Smooth muscle cell (in vitro differentiated cells): Measurements from ENCODE around the gene P2RY6. TPM values are rescaled to one million over a fixed set of nuclear protein-coding genes. Genes with fewer than 3 reads are reported as not detected.

Experiments
- DNase-seq: peaks from one replicate; lab custom pipeline; 2025; ENCODE audit not compliant: unreplicated experiment; lab: John Stamatoyannopoulos, UW
- H2AFZ ChIP-seq: fragments of 200-600 bp; sonication (generic); 2 replicates; pipeline ENCODE4 v1.6.0; 2016; ENCODE audit warnings: antibody characterized with exemption, low read depth, mild to moderate bottlenecking
- H3F3A ChIP-seq: fragments of 200-600 bp; sonication (generic); 2 replicates; pipeline ENCODE4 v1.6.0; 2017; ENCODE audit warnings: antibody characterized with exemption, low read depth
- H3K27ac ChIP-seq: fragments of 200-600 bp; sonication (generic); 2 replicates; pipeline ENCODE4 v1.5.1; 2016; ENCODE audit warnings: low read depth, mild to moderate bottlenecking
- H3K27me3 ChIP-seq: fragments of 200-600 bp; sonication (generic); 2 replicates; pipeline ENCODE4 v1.6.1; 2016; ENCODE audit warnings: low read depth, mild to moderate bottlenecking
- H3K36me3 ChIP-seq: fragments of 200-600 bp; sonication (generic); 2 replicates; pipeline ENCODE4 v1.5.1; 2016; ENCODE audit warnings: low read depth
- H3K4me1 ChIP-seq: fragments of 200-600 bp; sonication (generic); 2 replicates; pipeline ENCODE4 v1.5.1; 2016; ENCODE audit warnings: low read depth
- H3K4me2 ChIP-seq: fragments of 200-600 bp; sonication (generic); 2 replicates; pipeline ENCODE4 v1.6.0; 2016; ENCODE audit warnings: mild to moderate bottlenecking
- H3K4me3 ChIP-seq: fragments of 200-600 bp; sonication (generic); 2 replicates; pipeline ENCODE4 v1.5.1; 2016; ENCODE audit warnings: mild to moderate bottlenecking
- H3K79me2 ChIP-seq: fragments of 200-600 bp; sonication (generic); 2 replicates; pipeline ENCODE4 v1.6.0; 2016; ENCODE audit warnings: low read depth, mild to moderate bottlenecking
- H3K9ac ChIP-seq: fragments of 200-600 bp; sonication (generic); 2 replicates; pipeline ENCODE4 v1.6.0; 2016; ENCODE audit warnings: low read depth
- H3K9me3 ChIP-seq: fragments of 200-600 bp; sonication (generic); replicated peaks from 2 replicates; pipeline ENCODE4 v1.5.1; 2016; ENCODE audit warnings: low read depth
- H4K20me1 ChIP-seq: fragments of 200-600 bp; sonication (generic); 2 replicates; pipeline ENCODE4 v1.6.0; 2016; ENCODE audit warnings: low read depth
- CTCF ChIP-seq: fragments of 200-600 bp; sonication (generic); IDR thresholded peaks from 2 replicates; pipeline ENCODE4 v1.5.1; 2017; ENCODE audit warnings: borderline replicate concordance, mild to moderate bottlenecking, antibody characterized with exemption; ENCODE audit not compliant: insufficient read depth, poor library complexity, severe bottlenecking
- WGBS: methylation state at CpG from one replicate; pipeline ENCODE4 v1.1.7; 2016; ENCODE audit warnings: low lambda C conversion rate; 5-methylcytosine and 5-hydroxymethylcytosine counted together
- polyA plus RNA-seq: library from polyadenylated mRNA; unstranded; fragments of >200 nt; fragmentation: Nextera tagmentation; extraction: Ambion mirVana; gene quantifications from 2 replicates; pipeline ENCODE4 v1.2.1, GENCODE V29; 2016
- total RNA-seq: library from RNA; depleted of rRNA; stranded (reverse); fragments of >200 nt; gene quantifications from 2 replicates; pipeline ENCODE4 v1.2.3, GENCODE V29; 2014

P2RY6 gene
- total and polyA plus RNA-seq, 2 experiments from 2014 or later: 3.7 to 13.8 TPM

- Histone ChIP-seq H3F3A (peaks cover 6% of the 10 kb centered on the region), H3K4me2 (no peak overlapping the region), H3K79me2 (no peaks in the 10 kb centered on the region), H3K9me3 (no peaks in the 10 kb centered on the region), H3K4me3 (no peak overlapping the region), H3K36me3 (no peaks in the 10 kb centered on the region), H3K27me3 (no peaks in the 10 kb centered on the region), H3K4me1 (peaks cover 16% of the 10 kb centered on the region), H3K27ac (no peak overlapping the region), H3K9ac (no peak overlapping the region), H2AFZ (no peak overlapping the region), H4K20me1 (no peaks in the 10 kb centered on the region)
- TF ChIP-seq CTCF: no peak
- DNase-seq: no peak
- WGBS: 96% methylated on average over 3 of the region's 3 CpGs
These were observed 12.6 kb upstream of the P2RY6 start for GRCh38 chr11:73259406-73260126.

GRCh38 chr11:73260127-73260457 lies 12.0 kb upstream of the P2RY6 start:
- no peaks in the 10 kb centered on the region for H3K9me3 ChIP-seq
- no peak overlapping the region for H3K9ac ChIP-seq
- H3K4me2 ChIP-seq: no peak overlapping the region
- H2AFZ ChIP-seq: no peak overlapping the region
- H3K27me3 ChIP-seq: no peaks in the 10 kb centered on the region
- H4K20me1 ChIP-seq: no peaks in the 10 kb centered on the region
- H3K79me2 ChIP-seq: no peaks in the 10 kb centered on the region
- DNase-seq: no peak
- H3K36me3 ChIP-seq: no peaks in the 10 kb centered on the region
- H3K4me3 ChIP-seq: no peak overlapping the region
- peaks cover 16% of the 10 kb centered on the region for H3K4me1 ChIP-seq
- no peak overlapping the region for H3K27ac ChIP-seq
- TF ChIP-seq CTCF: no peak
- peaks cover 6% of the 10 kb centered on the region for H3F3A ChIP-seq

GRCh38 chr11:73262851-73263495 lies 9.2 kb upstream of the P2RY6 start:
- Histone ChIP-seq H3K79me2 (no peaks in the 10 kb centered on the region), H4K20me1 (no peaks in the 10 kb centered on the region), H3K9ac (no peak overlapping the region), H3K9me3 (no peaks in the 10 kb centered on the region), H3K4me3 (no peak overlapping the region), H3K27ac (no peak overlapping the region), H3F3A (peaks cover 6% of the 10 kb centered on the region), H3K4me1 (peaks cover 6% of the 10 kb centered on the region), H3K4me2 (no peak overlapping the region), H2AFZ (no peak overlapping the region), H3K27me3 (no peaks in the 10 kb centered on the region), H3K36me3 (no peaks in the 10 kb centered on the region)
- DNase-seq: no peak
- no peak for TF ChIP-seq CTCF
- WGBS: 73% methylated on average over 5 of the region's 5 CpGs

GRCh38 chr11:73263640-73264039 lies 8.5 kb upstream of the P2RY6 start:
- H2AFZ ChIP-seq: no peak overlapping the region
- no peak for DNase-seq
- no peaks in the 10 kb centered on the region for H3K27me3 ChIP-seq
- 85% methylated on average over 2 of the region's 2 CpGs for WGBS
- H3K4me1 ChIP-seq: no peaks in the 10 kb centered on the region
- no peak for TF ChIP-seq CTCF
- no peak overlapping the region for H3K27ac ChIP-seq
- no peaks in the 10 kb centered on the region for H3K79me2 ChIP-seq
- H3K4me2 ChIP-seq: no peak overlapping the region
- no peak overlapping the region for H3K4me3 ChIP-seq
- no peak overlapping the region for H3K9ac ChIP-seq
- no peaks in the 10 kb centered on the region for H3K9me3 ChIP-seq
- H3F3A ChIP-seq: peaks cover 6% of the 10 kb centered on the region
- H3K36me3 ChIP-seq: no peaks in the 10 kb centered on the region
- no peaks in the 10 kb centered on the region for H4K20me1 ChIP-seq
